A549 (cell line): Measurements from ENCODE around the gene UBA3. TPM values are rescaled to one million over a fixed set of nuclear protein-coding genes. Genes with fewer than 3 reads are reported as not detected.

ENCODE experiments used
- ATAC-seq, 2 experiments: fragments of 200-7000 bp in 1 of 2; fragments of >200 bp in 1 of 2; cut with Nextera tagmentation in 1 of 2; cut with Tn5 transposase in 1 of 2; 3 replicates each; pipeline versions ENCODE4 v1.8.0 to v1.9.1; 2018 to 2020; ENCODE audit warnings: mild to moderate bottlenecking in 1 of 2, moderate library complexity in 1 of 2
- CTCF ChIA-PET: fragments of 300-600 bp; sonication (Branson Sonifier 250); formaldehyde crosslinking; extraction: SDS; loops from one replicate; lab custom pipeline; 2021; ENCODE audit warnings: antibody characterized with exemption, inconsistent platforms; lab: Yijun Ruan, JAX
- POLR2A ChIA-PET: fragments of 350-600 bp; formaldehyde crosslinking; extraction: SDS; loops from one replicate; lab custom pipeline; 2021; ENCODE audit warnings: antibody characterized with exemption, inconsistent platforms; lab: Yijun Ruan, JAX
- DNase-seq, 2 experiments: peaks; one replicate each; pipeline versions ENCODE4 v3.0.0 to v3.0.0-alpha.2; 2011 to 2016; ENCODE audit warnings: low read depth in 1 of 2, low spot score in 1 of 2
- FAIRE-seq: peaks from 2 replicates; lab custom pipeline; 2011; peaks lifted over from hg19 to GRCh38; lab: Jason Lieb, UNC
- H3K27ac ChIP-seq, 2 experiments: fragments of >200 bp; sonication (Bioruptor Twin); formaldehyde crosslinking; 3 replicates each; pipeline ENCODE4 v1.5.1; 2016 to 2017
- H3K4me1 ChIP-seq: fragments of >200 bp; sonication (Bioruptor Twin); formaldehyde crosslinking; 3 replicates; pipeline ENCODE4 v1.6.1; 2016
- H3K4me2 ChIP-seq: fragments of >200 bp; sonication (Bioruptor Twin); formaldehyde crosslinking; 3 replicates; pipeline ENCODE4 v1.6.1; 2016
- H3K4me3 ChIP-seq: fragments of >200 bp; sonication (Bioruptor Twin); formaldehyde crosslinking; 3 replicates; pipeline ENCODE4 v1.5.1; 2016
- H3K9me3 ChIP-seq: fragments of >200 bp; sonication (Bioruptor Twin); formaldehyde crosslinking; 3 replicates; pipeline ENCODE4 v1.6.1; 2016
- CEBPB ChIP-seq, 2 experiments: fragments of >200 bp in 1 of 2; sonication (Bioruptor Twin) in 1 of 2; formaldehyde crosslinking in 1 of 2; IDR thresholded peaks; 2 replicates each; pipeline ENCODE4 v1.6.1; 2012 to 2016
- FOSB ChIP-seq: fragments of 250-450 bp; sonication (Bioruptor Pico); IDR thresholded peaks from 2 replicates; pipeline ENCODE4 v1.5.0; 2020; ENCODE audit warnings: mild to moderate bottlenecking, moderate library complexity
- KDM5A ChIP-seq: fragments of 200-600 bp; sonication (generic); IDR thresholded peaks from 2 replicates; pipeline ENCODE4 v1.6.1; 2016; ENCODE audit warnings: antibody characterized with exemption, mild to moderate bottlenecking
- NPAS2 ChIP-seq: fragments of 250-450 bp; sonication (Bioruptor Pico); IDR thresholded peaks from 2 replicates; pipeline ENCODE4 v1.8.0; 2022; ENCODE audit warnings: mild to moderate bottlenecking, moderate library complexity, borderline replicate concordance
- PHF8 ChIP-seq: fragments of 200-600 bp; sonication (generic); IDR thresholded peaks from 2 replicates; pipeline ENCODE4 v1.6.1; 2016; ENCODE audit warnings: low read depth, mild to moderate bottlenecking, antibody characterized with exemption, moderate library complexity, borderline replicate concordance
- POLR2AphosphoS2 ChIP-seq: conservative IDR thresholded peaks from 2 replicates; pipeline ENCODE4 v1.6.1; 2012; ENCODE audit warnings: low read length, improper control_type of control experiment, inconsistent platforms
- RAD21 ChIP-seq, 2 experiments: fragments of >200 bp in 1 of 2; sonication (Bioruptor Twin) in 1 of 2; formaldehyde crosslinking in 1 of 2; IDR thresholded peaks in 1 of 2; conservative IDR thresholded peaks in 1 of 2; 2 replicates in 1 of 2; 3 replicates in 1 of 2; pipeline ENCODE4 v1.6.1; 2012 to 2018; ENCODE audit warnings: inconsistent platforms in 1 of 2
- SMC3 ChIP-seq: fragments of >200 bp; sonication (Bioruptor Twin); formaldehyde crosslinking; IDR thresholded peaks from 3 replicates; pipeline ENCODE4 v1.6.1; 2018; ENCODE audit warnings: inconsistent platforms
- SREBF2 ChIP-seq: fragments of 450-650 bp; IDR thresholded peaks from 2 replicates; pipeline ENCODE4 v1.6.1; 2014; ENCODE audit warnings: mild to moderate bottlenecking, moderate library complexity
- TFCP2L1 ChIP-seq: fragments of 250-450 bp; sonication (Bioruptor Pico); IDR thresholded peaks from 2 replicates; pipeline ENCODE4 v1.5.0; 2021; ENCODE audit warnings: mild to moderate bottlenecking
- ZC3H11A ChIP-seq: fragments of 450-650 bp; IDR thresholded peaks from 2 replicates; pipeline ENCODE4 v1.6.1; 2014; ENCODE audit warnings: antibody characterized with exemption, mild to moderate bottlenecking
- ZFP36 ChIP-seq: fragments of 450-650 bp; IDR thresholded peaks from 2 replicates; pipeline ENCODE4 v1.6.1; 2014; ENCODE audit warnings: borderline replicate concordance; ENCODE audit not compliant: partially characterized antibody
- WGBS: methylation state at CpG from one replicate; pipeline ENCODE4 v1.1.6; 2017; ENCODE audit errors: missing lambda C conversion rate; 5-methylcytosine and 5-hydroxymethylcytosine counted together
- polyA plus RNA-seq, 4 experiments: library from polyadenylated mRNA; depleted of rRNA in 3 of 4; stranded (reverse); fragments of >200 nt; fragmentation: RNase III in 1 of 4; extraction: RNeasy Plus Mini Kit Qiagen cat#74134 plus additional on column Dnase treatment in 1 of 4; gene quantifications; 2 replicates in 3 of 4; 3 replicates in 1 of 4; pipeline ENCODE4 v1.2.3, GENCODE V29; 2011 to 2017
- TF ChIP-seq, protein P1 (sequence below): IDR thresholded peaks from 2 replicates; pipeline ENCODE4 v1.6.1; 2012
- TF ChIP-seq, protein P2 (sequence below): fragments of 450-650 bp; IDR thresholded peaks from 2 replicates; pipeline ENCODE4 v1.6.1; 2014; ENCODE audit warnings: antibody characterized with exemption
- TF ChIP-seq, protein P3 (sequence below): IDR thresholded peaks from 2 replicates; pipeline ENCODE4 v1.6.1; 2012; ENCODE audit warnings: low read depth, borderline replicate concordance
- TF ChIP-seq, protein P4 (sequence below): IDR thresholded peaks from 2 replicates; pipeline ENCODE4 v1.6.1; 2012

The UBA3 gene
- polyA plus RNA-seq, 2 of the 4 experiments (the other 2 are of a cell fraction) = 50.0 to 62.7 TPM

DNA sequence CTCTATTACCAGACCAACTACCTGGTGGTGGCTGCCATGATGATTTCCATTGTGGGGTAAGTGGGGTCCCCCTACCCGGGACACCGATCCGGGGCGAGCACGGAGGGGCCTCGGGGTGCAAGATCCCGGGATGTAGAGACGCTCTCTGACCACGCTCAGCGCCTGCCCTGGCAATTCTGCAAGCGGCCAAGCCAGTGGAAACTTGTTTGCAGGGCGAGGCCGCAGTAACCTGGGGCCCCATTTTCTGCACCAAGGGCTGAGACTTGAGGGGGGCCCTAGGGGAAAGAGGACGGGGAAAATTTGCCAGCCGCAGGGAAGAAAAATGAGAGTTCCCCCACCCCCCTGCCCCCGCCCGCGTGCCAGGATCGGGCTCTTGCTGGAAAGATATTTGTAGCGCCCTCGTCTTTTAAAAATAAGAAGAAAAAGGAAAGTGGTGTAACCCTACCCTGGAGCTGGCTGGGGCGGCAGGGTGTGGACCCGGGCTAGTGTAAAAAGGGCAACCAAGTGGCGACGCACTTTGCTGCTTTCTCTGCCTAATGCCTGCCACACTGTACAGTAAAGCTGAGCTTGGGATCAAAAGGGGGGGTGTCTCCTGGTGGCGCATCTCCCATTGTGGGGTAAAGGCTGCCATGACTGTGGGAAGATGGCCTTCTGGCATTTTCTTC, 5.1 kb upstream of the UBA3 start:
- POLR2A ChIA-PET = interaction anchor here (1.3 to 1.9 kb wide), 2 partner anchors 33 to 72 kb away, joined by 4 to 7 read pairs; partner anchors contain the start of genes EOGT and TMF1
- FAIRE-seq = no peak
- TF ChIP-seq, protein P1, sequence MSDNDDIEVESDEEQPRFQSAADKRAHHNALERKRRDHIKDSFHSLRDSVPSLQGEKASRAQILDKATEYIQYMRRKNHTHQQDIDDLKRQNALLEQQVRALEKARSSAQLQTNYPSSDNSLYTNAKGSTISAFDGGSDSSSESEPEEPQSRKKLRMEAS = 0 out of 2 replicates have a peak, but pooled peaks have one; percentile 17
- TF ChIP-seq, protein P2, sequence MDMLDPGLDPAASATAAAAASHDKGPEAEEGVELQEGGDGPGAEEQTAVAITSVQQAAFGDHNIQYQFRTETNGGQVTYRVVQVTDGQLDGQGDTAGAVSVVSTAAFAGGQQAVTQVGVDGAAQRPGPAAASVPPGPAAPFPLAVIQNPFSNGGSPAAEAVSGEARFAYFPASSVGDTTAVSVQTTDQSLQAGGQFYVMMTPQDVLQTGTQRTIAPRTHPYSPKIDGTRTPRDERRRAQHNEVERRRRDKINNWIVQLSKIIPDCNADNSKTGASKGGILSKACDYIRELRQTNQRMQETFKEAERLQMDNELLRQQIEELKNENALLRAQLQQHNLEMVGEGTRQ = no peak
- TF ChIP-seq ZFP36 = no peak
- TF ChIP-seq, protein P3, sequence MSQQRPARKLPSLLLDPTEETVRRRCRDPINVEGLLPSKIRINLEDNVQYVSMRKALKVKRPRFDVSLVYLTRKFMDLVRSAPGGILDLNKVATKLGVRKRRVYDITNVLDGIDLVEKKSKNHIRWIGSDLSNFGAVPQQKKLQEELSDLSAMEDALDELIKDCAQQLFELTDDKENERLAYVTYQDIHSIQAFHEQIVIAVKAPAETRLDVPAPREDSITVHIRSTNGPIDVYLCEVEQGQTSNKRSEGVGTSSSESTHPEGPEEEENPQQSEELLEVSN = 0 out of 2 replicates have a peak, but pooled peaks have one; percentile 40
- no peak for TF ChIP-seq POLR2AphosphoS2
- no peak for TF ChIP-seq FOSB (CRISPR knock-in tag)
- TF ChIP-seq CEBPB (IDR thresholded peaks at IDR 0.05) = no peak
- no peak for TF ChIP-seq RAD21 (conservative IDR thresholded peaks at IDR 0.05 in 1 of 2, IDR thresholded peaks at IDR 0.05 in 1 of 2)
- TF ChIP-seq, protein P4, sequence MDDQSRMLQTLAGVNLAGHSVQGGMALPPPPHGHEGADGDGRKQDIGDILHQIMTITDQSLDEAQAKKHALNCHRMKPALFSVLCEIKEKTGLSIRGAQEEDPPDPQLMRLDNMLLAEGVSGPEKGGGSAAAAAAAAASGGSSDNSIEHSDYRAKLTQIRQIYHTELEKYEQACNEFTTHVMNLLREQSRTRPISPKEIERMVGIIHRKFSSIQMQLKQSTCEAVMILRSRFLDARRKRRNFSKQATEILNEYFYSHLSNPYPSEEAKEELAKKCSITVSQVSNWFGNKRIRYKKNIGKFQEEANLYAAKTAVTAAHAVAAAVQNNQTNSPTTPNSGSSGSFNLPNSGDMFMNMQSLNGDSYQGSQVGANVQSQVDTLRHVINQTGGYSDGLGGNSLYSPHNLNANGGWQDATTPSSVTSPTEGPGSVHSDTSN = no peak
- 0 out of 2 replicates have a peak, but pooled peaks have one; percentile 15 for TF ChIP-seq PHF8
- TF ChIP-seq NPAS2 (CRISPR knock-in tag) = no peak
- TF ChIP-seq ZC3H11A = no peak
- TF ChIP-seq SREBF2 = no peak
- TF ChIP-seq TFCP2L1 (CRISPR knock-in tag) = no peak
- 0 out of 2 replicates have a peak, but pooled peaks have one; percentile 12 for TF ChIP-seq KDM5A
- TF ChIP-seq, all 56 proteins: peak for 4
- peak overlapping the region; percentile 95 for H3K4me2 ChIP-seq
- H3K9me3 ChIP-seq = no peaks in the 10 kb centered on the region
- H3K4me3 ChIP-seq = peak overlapping the region; percentile 62
- ATAC-seq = peak; percentile 38 to 42
- H3K27ac ChIP-seq = peak overlapping the region; percentile 96
- 0% methylated on average over 18 of the region's 26 CpGs for WGBS
- CTCF ChIA-PET = interaction anchor here (0.7 kb wide), 1 partner anchor 35 kb away, joined by 3 read pairs; no protein-coding TSS in a partner anchor
- DNase-seq = no peak
- peaks cover 76% of the 10 kb centered on the region for H3K4me1 ChIP-seq

DNA sequence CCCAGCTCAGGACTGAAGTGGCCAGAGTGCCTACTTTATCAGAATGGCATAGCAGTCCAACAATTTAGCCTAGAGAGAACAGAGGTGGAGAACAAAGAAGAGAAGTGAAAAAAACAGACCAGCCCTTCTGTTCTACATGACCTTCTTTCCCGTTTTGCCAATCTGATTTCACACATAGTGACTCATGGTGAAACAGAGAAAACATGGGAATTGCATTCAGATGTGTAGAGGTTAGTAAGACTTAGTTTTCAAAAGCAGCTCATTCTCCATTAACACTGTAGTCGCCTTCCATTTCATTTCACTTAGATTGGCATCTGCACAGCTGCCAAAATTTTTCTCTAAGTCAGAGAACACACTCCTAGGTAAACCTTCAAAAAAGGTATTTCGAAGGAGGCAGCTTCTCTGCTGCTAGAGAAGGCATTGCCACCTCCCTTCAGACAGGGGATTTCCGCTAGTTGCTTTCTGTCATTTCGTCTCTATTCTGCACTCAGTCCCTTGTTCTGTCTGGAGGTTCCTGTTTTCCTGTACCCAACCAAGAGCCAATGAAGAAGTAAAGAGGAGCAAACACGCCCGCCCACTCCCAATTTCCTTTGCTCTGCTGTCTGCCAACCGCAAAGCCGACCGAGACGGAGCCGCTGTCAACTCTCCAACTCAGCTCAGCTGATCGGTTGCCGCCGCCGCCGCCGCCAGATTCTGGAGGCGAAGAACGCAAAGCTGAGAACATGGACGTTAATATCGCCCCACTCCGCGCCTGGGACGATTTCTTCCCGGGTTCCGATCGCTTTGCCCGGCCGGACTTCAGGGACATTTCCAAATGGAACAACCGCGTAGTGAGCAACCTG, 4.4 kb upstream of the UBA3 start, which contains the start of gene ARL6IP5:
TSS of gene ARL6IP5 (plus strand) at position 612 of the 842 bp plus-strand sequence. CDS start at position 723, 111 bp downstream.
- TF ChIP-seq KDM5A (0 out of 2 replicates have a peak, but pooled peaks have one; percentile 45), SMC3 (no peak), POLR2AphosphoS2 (no peak), CEBPB (IDR thresholded peaks at IDR 0.05) (no peak)
- TF ChIP-seq, protein P4 = peak; percentile 76; the same call in 1 of the 2 replicates
- TF ChIP-seq, all 56 proteins: peak for 2
- no peak for FAIRE-seq
- Histone ChIP-seq H3K27ac (peak within 1 kb of the TSS; percentile 96), H3K4me1 (peaks cover 69% of the 10 kb centered on the region), H3K4me2 (peak within 1 kb of the TSS; percentile 95), H3K4me3 (peak within 1 kb of the TSS; percentile 62), H3K9me3 (no peaks in the 10 kb centered on the region)
- DNase-seq = peak; percentile 61 to 90
- POLR2A ChIA-PET = interaction anchor here (1.3 to 1.9 kb wide), 2 partner anchors 33 to 71 kb away, joined by 4 to 7 read pairs; partner anchors contain the start of genes EOGT and TMF1
- ATAC-seq = peak; percentile 68 to 81
- 0% methylated on average over 20 of the region's 32 CpGs for WGBS
- CTCF ChIA-PET = interaction anchor here (0.7 kb wide), 1 partner anchor 35 kb away, joined by 3 read pairs; no protein-coding TSS in a partner anchor
